NCI-H2196 treated with DMSO at 0.1 percent for 48 hours (cell line): Measurements from ENCODE around the gene MOB3B.

ENCODE experiments used
- DNase-seq: peaks from one replicate; lab custom pipeline; 2025; ENCODE audit not compliant: unreplicated experiment; lab: John Stamatoyannopoulos, UW

Gene MOB3B

DNA sequence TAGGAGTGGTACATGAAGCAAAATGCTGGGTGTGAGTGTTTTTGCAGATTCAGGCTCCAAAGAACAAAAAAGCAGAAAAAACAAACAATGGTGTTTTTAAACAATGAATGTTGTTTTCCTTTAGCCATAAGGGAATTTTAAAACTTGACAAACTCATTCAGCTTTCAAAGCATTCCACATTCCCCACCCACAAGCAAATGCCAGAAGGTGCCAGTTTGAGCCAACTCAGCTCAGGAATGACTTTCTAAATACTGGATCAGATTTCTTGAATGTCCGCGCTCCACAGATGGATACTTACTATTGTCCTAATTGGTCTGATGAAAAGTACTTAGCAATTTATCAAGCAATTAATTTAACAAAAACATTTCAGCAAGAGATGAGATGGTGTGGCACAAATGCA is 12.9 kb upstream of the MOB3B start:
- no peak for DNase-seq

- no peak for DNase-seq
Observed at GRCh38 chr9:27541740-27542139, 12.1 kb upstream of the MOB3B start.

DNA sequence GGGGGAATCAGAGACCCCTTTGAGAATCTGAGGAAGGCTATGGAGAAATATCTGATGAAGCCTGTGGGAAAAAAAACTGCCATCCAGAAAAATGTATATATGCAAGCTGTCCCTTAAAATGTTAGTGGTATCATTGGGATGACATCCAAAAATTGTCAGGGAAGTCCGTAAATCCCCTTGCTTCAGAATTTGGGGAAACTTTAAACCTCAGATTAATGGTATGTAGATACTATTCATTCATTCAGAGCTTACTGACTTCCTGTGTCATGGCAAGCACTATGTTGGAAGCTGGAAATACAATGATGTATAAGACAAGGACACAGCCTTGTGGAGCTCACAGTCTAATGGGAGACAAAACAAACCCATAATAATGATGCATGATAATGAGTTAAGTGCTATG is 10.9 kb upstream of the MOB3B start:
- DNase-seq, result no peak

DNA sequence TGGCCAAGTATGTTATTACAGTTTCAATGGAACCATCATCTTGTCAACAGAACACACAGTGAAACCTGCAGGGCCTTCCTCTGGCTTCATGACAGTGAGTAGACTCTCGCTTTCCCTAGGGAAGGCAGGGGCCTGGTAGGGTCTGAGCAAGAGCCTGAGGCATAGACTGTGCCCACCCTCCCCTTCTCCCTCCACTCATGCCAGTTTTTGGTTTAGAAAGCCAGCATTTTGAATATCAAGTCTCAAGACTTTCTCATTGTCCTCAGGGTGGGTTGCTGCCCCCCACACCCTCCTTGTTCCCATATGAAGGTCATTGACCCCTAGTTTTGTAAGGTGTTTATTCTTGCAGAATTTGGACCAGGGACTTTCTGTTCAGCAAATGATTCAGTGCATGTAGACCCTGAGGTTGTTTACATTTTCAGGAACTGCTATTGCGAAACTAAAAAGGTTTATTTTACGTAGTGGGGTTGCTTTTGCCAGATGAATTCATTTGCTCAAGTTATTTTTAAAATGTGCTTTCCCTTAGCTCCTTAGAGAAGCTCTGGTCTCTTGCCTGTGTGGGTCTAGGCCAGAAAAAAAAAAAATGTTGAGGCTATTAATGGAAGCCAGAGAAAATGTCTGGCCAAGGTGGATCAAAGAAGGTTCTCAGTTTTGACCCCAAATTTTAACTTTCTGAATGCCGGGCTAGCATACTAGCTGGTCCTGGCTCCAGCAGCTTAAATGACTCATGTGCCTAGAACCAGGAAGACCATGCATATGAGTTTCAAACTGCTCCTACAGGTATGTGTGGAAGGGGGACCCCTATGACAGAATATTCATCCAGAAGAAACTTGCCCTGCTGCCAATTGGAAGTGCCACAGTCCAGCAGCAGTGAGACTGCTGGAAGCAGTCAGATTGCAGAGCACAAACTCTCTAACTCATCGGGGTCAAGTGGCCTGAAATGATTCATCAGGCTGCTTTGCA is 10.1 kb upstream of the MOB3B start:
- DNase-seq, result no peak

GRCh38 chr9:27538647-27539046 is 9.0 kb upstream of the MOB3B start:
- DNase-seq, result no peak

- no peak for DNase-seq
Observed at GRCh38 chr9:27537756-27538155, 8.1 kb upstream of the MOB3B start.

- no peak for DNase-seq
Observed at GRCh38 chr9:27537027-27537435, 7.4 kb upstream of the MOB3B start.

DNA sequence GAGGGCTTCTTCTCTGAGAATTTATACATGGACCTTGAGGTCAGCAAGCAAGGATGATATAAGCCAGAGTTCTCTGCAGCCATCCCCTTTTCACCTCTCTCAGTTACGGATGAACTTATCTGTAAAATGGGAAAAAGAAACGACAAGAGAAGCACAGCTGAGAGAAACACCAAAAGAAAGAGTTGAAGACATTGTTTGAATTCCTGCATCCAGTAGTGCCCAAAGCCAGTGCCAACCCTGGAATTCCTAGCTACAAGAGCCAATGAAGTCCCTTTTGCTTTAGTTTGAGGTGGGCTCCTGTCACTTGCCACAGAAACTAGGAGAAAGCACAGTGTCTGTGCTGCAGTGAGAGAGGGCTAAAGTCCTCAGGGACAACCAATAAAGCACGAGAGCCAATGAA is 6.6 kb upstream of the MOB3B start:
- no peak for DNase-seq

DNA sequence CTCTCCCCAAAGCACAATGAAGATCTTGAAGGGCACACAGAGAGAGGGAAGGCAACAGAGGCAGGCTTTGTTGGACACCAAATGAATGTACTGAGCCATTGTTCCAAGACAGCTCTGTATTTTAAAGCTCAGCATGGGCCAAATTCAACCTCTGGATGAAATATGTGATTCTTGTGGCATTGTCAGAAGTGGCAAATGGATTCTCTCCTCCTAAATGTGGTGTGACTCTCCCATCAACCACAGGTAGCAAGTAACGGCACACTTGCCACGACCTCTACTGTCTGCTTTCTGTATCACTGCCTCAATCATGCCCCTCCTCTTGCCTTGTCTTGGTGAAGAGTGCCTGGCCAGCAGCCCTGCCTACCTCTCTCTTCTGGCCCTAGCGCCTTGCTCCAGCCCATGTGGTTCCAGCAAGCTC is 6.1 kb upstream of the MOB3B start:
- no peak for DNase-seq

DNA sequence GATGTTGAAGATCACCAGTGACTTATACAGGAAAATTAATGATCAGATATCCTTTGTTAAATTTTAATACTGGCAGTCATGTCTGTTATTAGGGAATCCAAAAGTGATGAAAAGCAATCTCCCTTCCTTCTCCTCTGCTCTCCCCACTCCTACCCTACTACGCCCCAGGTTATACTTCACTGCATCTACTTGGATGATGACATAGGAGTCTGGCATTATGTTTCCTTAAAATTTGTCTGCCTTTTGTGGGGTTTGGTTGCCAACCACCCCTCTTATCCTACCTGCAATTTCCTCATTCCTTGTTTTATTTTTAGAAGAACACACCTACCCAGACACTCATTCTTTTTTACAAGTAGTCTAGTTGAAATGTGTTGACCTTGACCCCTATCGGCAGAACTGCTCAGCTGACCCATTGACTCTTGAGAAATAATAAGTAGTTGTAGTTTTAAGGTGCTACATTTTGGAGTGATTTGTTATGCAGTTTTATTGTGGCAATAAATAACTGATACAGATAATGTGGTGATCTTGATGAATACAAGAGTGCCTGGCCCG is 5.1 kb upstream of the MOB3B start:
- no peak for DNase-seq

DNA sequence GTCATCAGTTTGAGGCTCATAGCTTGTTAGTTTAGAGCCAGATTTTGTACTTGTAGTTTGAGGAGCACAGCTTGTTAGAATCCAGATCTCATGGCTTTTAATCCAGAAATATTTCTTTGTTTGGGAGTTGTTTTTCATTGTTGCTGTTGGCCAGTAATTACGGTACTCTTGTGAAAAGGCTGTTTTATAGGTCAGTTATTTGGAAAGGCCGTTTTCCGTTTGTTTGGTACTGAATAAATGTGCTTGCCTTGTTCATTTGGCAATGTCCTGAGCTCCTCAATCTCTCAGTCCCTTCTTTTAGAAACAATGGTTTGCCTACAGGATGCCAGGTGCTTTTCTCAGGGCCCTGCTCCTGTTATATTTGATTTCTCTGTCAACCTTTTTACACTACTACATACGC is 4.5 kb upstream of the MOB3B start:
- no peak for DNase-seq

DNA sequence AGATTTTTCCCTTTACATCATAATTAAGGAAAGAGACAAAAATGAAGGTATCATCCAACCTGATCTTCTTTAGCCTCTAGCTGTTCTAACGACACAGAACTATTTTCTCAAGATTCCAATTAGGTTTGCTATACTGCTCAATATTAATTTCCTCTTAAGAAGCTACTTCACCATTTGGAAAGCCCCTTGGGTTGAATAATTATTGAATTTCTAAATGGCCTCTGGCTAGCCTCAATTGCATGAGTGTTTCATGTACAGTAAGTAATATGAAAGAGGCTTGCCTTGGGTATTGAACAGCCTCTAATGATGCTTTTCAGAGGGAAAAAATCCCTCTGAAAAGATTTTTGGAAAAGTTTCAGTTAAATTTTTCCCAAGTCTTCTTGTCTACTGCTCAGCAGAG is 3.7 kb upstream of the MOB3B start:
- no peak for DNase-seq

DNA sequence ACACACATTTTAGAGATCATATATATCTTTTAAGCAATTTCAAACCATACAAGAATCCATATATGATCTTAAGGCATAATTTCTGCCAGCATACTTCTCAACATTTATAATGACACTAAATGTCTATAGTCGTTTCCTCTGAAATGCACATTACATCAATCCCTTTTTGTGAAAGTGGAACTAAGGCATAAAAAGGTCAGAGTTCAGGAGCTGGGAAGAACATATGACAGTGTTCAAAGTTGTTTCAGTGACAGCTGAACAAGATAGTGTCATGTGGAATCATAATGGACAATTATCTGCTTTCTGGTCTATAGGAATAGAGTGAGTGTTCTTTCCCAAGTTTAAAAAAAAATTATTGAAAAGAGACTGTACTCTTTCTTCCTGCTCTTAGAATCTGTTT is 2.4 kb upstream of the MOB3B start:
- no peak for DNase-seq

- DNase-seq, result no peak
Observed at GRCh38 chr9:27530915-27531755, 1.5 kb upstream of the MOB3B start.

- DNase-seq, result no peak
Observed at GRCh38 chr9:27528886-27529315, 713 bp downstream of the MOB3B start.

DNA sequence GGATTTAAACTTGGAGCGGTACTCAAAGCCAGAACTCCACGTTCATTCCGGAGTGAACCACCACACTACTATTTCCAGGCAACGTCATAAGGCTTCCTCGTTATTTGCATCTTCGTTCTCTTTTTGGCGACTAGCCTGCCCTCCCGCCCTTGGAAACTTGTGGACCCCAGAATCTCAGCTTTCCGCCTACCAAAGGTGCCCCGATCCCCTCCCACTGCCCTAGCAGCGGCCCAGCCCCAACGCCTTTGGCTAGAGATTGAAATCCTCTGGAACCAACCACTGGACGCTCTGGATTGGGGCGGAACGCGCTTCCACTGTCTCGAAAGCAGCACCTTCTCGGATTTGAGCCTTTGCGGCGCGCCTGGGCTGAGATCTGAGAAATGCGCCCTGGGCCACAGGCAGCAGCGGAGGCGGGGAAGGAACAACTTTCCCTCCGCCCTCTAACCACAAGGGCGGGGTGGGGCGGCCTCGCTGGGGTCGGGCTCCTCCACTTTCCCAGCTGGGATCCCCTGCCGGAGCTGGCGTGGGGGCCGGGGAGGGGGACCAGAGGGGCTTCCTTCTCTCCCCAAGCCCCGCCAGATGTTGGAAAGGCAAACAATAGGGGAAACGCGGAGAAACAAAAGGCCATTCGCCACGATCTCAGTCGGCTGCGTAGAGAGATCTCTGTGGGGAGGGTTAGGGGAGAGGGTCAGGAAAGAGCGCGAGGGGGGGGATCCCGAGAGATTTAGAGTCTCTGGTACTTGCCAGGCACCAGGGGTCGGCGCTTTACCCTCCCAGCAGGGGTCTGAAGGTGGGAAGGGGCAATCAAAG is 1.3 kb downstream of the MOB3B start:
- no peak for DNase-seq

DNA sequence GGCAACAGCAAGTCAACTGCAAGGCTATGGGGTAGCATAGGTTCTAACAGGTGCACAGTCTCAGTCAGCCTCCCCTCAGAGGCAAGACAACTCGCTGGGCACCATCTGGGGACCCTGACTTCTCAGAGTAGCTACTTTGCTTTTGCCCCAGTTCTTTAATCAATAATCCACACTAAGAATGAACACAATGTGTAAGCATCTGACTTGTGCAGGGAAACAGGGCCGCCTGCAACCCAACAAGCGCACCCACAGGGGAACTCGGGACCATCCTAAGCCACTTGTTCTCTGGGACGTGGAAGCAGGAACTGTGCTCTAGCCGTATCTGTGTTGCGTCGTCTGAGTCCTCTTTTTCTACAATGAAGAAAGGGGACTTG is 1.9 kb downstream of the MOB3B start:
- no peak for DNase-seq

GRCh38 chr9:27524236-27524635 is 5.4 kb downstream of the MOB3B start, which contains the start of gene IFNK:
TSS of gene IFNK (plus strand) at chr9:27524290. CDS start at chr9:27524337, 47 bp downstream.
- DNase-seq, result no peak

GRCh38 chr9:27523141-27523540 is 6.5 kb downstream of the MOB3B start:
- DNase-seq, result no peak

DNA sequence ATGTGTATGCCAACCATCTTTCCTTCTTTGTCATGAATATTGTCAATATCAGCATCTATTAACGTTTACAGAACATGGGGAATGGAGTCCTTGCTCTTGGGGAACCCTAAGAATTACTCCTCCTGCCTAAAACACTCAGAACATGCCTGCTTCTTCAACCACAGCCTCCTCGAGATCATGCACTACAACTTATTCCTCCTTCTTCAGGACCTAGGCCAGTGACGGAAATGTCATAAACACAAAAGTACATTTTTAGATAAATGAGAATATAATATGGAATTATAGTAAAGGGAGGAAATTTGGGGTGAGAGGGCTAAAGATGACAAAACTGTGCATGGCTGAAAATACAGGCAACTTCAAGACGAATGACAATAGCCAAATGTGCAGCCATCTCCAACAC is 8.6 kb downstream of the MOB3B start:
- no peak for DNase-seq
